Measurements from ENCODE around the gene KCNG2.

KCNG2 gene

DNA sequence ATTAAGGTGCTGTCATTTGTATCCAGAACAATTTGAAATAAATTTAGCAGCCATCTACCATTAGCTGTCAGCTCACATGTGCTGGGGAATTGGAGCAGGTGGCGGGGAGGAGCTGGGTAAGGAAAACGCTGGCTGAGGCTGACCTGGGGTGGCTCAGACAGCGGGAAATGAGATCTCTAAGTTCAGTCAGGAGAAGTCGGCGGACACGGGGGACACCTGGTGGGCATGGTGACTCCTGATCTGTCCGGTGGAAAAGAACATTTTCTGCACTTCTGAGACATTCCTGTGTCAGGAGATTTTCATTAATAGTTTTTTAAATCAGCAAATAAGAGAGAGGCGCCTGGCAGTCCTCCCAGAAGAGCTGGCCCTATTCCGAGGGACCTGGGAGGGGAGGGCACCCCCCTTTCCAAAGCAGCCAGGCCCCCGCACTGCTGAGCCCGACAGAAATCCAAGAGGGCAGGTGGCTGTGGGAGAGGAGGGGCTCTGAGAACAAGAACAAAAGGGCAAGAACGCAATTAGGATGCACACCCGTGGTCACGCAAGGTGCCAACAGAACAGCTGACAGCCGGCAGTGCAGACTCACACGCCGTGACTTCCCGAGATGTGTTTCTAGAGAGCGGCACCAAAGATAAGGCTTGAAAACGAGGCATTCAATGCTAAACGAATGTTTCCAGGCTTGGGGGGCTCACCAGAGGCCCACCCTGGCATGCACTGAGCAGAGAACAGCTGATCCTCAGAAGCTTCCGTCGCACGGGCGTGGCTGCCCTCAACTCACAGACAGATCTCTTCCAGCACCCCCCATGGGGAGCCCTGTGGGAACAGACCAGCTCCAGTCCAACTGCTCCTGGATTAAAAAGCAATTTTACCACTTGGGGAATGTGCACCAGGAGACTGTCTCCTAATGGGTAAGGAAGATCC is 127.3 kb downstream of the KCNG2 start:
- DNase-seq (ENCODE audit: low read depth in 3 of 3): no peak

DNA sequence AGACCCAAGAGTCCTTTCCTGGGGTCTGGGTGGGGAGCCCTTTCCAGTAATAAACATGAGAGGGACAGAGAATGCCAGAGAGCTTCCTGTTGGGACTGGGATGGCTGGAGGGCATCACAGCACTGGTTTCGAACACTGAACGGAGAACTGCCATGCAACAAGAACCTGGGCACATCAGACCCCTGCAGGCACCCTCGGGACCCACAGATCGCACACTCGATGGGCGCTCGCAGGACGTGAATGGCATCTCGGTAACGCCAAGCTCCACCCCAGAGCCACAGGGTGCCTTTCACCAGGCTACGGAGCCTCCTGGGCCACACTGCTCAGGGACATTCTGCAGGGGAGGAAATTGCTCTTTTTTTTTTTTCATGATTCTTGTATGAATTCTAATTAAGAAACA is 128.6 kb downstream of the KCNG2 start:
- no peak for DNase-seq (ENCODE audit: low read depth in 3 of 3)

- DNase-seq (ENCODE audit: low read depth in 3 of 3): no peak
These were observed 129.2 kb downstream of the KCNG2 start for GRCh38 chr18:79926715-79927606.

DNA sequence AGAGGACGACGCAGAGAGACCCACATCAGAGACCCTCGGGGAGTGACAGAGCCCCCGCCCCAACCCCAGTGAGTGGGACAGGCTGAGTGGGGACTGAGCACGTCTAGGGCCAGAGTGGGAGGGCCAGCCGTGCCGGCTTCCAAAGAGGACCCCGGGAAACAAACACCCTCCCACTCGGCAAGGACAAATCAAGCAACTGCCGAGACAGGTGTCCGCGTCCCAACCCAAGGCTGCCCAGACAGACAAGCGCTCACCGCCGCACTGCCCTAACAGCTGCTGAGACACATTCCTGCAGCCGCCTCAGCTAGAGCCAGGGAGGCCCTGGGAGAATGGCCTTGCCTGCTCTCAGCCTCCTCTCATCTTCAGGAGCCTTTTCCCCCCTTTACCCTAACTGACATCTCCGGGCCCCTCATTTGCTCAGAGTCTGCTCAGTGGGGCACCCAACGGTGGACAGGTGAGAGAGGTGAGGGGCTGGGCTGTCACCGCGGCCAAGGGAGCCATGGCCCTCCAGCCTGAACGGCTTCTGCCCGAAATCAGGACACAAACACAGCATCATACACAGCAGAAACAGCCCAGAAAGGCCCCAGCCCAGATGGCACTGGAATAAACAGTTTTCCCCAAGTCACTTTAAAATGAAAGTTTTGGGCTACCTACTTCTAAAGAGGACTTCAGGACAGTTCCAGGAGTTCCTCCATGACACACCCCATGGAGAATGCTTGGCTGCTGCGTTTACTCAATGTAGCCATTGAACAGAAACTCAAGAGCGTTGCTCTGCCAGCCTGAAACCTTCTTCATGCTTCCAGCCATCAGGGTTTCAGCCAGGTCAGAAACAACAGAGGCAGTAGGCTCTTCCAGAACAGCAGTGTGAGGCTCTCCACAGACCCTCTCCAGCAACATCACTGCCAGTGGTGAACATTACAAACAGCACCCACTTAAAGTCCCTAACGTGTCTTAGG is 130.1 kb downstream of the KCNG2 start:
- no peak for DNase-seq (ENCODE audit: low read depth in 3 of 3)

- DNase-seq (ENCODE audit: low read depth in 3 of 3): no peak
These were observed 130.8 kb downstream of the KCNG2 start for GRCh38 chr18:79928563-79928960.

GRCh38 chr18:79930020-79930642 is 132.4 kb downstream of the KCNG2 start:
- no peak for DNase-seq (ENCODE audit: low read depth in 3 of 3)

DNA sequence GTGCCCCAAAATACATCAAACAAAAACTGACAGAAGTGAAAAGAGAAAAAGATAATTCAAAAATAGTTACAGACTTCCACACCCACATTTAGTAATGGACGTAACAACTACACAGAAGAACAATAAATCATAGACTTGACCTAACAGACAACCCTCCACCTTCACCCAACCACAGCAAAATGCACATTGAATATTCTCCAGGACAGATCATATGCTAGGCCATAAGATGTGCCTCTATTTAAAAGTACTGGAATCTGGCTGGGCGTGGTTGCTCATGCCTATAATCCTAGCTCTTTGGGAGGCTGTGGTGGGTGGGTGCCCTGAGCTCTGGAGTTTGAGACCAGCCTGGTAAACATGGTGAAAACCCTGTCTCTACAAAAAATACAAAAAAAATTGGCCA is 133.7 kb downstream of the KCNG2 start:
- no peak for DNase-seq (ENCODE audit: low read depth in 3 of 3)

DNA sequence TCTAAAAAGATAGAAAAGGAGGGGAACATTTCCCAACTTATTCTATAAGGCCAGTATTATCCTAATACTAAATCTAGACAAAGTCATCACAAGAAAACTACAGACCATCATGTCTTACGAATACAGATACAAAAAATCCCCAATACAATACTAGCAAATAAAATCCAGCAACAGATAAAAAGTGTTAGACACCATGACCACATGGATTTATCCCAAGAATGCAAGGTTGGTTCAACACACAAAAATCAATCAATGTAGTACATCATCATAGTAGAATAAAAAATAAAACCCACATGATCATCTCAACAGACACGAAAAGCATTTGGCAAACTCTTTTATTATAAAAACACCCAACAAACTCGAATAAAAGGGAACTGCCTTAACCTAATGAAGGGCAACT is 135.2 kb downstream of the KCNG2 start:
- no peak for DNase-seq (ENCODE audit: low read depth in 3 of 3)

DNA sequence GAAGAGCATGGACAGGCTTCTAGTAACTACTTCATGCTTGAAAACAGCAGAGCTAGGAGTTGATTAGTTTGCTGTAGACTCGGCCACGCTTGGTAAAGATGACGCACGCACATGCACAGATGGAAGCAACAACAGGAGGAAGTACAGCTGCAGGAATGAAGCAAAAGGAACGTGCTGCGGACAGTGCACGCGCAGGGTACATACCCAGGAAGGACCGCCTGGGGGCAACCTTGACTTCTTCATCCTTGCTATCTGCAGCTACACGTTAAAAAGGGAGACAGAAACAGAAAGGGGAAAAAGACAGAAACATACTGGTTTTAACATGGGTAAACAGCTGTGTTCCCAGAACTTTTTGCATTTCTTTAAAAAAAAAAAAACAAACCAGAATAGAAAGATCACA is 136.0 kb downstream of the KCNG2 start:
- no peak for DNase-seq (ENCODE audit: low read depth in 3 of 3)

DNA sequence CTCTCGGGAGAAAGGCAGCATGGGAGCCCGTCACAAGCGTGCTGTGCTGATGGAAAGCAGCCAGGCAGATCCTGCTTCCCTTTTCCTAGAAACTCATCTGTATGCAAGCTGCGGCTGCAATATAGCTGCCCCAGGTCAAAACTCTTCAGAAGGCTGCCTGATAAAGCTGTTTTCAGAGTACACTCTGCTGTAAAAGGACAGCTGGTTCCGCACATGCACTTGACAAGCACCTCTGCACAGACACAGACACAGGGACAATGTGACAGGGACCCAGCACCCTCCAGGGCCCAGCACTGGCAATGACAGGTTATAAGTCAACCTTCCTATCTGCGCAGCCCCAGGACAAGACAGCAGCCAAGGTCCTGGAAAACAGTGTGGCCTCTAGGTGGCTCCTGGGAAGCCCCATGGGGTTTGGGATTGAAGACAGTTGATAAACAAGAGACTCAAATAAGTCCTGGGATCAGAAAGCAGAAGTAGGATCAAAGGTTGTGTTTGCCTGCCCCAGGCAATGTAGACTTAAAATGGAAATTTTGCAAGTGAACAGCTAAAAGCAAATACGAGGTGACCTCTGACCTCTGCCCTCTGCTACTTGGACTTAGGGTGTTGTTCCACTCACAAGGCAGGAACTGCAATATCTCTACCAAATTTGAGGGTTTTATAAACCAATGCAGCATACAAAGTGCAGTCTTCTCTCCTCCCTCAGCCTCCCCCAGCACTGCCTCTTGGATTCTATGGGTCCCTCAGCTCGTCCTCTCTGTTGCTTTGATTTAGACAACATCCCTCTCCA is 136.8 kb downstream of the KCNG2 start:
- DNase-seq (ENCODE audit: low read depth in 3 of 3): no peak

GRCh38 chr18:79935098-79935480 is 137.4 kb downstream of the KCNG2 start:
- DNase-seq (ENCODE audit: low read depth in 3 of 3): no peak

DNA sequence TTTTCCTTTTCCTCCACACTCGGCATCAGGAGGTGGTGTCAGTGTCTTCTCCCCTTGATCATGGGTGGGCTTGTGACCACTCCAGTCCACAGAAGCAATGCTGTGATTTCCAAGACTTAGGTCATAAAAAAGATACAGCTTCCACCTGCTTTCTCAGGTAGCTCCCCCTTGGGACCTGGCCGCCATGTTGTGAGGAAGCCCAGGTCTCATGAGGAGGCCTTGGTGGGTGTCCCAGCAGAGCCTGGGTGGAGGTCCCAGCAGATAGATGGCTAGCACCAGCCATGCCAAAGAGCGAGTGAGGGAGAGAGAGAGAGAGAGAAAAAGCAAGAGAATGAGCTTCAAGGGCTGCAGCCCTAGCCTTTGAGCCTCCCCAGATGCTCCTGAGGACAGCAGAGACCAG is 137.8 kb downstream of the KCNG2 start:
- DNase-seq (ENCODE audit: low read depth in 3 of 3): no peak

- DNase-seq (ENCODE audit: low read depth in 3 of 3): no peak
These were observed 138.2 kb downstream of the KCNG2 start for GRCh38 chr18:79935925-79936324.

DNA sequence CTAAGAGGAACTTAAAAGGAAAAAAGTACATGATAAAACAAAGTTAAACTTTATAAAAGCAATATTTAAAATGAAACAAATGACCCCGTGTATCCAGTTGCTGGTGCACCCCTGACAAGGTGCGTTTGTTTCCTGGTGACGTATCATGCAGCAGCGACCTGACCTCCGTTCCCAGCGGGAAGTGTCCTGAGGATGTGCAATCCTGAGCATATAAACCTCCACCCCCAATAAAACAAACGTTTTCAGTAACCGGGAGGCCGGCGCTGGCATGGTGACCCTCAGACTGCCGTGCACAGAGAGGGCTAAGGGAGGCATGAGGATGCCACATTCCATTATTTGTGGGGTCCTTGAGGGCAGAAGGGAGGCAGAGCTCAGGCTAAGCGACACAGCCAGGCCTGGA is 138.9 kb downstream of the KCNG2 start:
- DNase-seq (ENCODE audit: low read depth in 3 of 3): no peak

DNA sequence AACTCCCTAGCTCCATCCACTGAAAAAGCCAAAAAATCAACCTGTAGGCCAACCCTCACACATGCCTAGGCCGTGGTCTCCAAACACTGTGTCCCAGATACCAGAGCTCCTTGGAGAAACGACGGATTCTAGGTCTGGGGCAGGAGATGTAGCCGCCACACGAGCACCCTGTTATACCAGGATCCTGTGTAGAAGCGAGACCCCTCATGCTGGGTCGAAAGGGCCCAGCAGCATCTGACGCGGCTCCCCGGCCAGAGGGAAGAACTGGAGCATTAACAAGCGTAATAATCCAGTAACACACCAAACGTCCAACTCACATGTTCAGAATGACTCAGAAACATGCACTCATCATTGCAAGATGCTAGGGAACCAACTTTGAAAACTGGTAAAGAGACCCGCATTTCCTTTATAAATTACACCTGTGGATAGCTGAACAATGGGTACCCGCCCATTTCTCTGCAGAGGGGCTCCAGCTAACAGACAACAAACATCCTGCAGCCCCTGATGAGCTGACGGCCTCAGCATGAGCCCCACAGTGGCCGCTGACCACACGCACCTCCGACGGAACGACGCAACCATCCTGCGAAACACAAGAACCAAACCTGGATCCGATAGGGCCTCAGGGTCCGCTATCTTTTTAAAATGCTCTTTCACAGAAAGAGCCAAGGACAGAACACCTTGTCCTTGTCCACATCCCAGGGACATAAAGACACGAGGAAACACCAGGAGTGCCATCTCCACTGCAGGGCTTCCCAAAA is 139.5 kb downstream of the KCNG2 start:
- no peak for DNase-seq (ENCODE audit: low read depth in 3 of 3)

DNA sequence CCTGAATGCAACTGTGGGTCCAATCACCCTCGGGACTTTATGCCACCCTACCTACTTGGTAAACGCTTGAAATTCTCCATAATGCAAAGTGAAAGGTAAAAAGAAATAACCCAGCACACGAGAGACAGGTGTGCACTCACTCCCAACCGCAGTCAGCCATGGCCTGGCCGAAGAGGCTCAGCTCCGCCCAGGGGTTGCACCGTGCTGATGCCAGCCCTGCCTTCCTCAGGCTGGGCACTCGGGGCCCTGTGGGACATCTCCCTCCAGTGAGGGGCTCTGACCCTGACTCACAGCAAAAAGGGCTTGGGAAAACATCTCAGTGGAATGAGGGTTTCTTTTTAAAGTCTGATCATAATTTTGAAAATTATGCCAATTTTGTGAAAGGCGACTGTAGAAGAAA is 140.5 kb downstream of the KCNG2 start:
- no peak for DNase-seq (ENCODE audit: low read depth in 3 of 3)

DNA sequence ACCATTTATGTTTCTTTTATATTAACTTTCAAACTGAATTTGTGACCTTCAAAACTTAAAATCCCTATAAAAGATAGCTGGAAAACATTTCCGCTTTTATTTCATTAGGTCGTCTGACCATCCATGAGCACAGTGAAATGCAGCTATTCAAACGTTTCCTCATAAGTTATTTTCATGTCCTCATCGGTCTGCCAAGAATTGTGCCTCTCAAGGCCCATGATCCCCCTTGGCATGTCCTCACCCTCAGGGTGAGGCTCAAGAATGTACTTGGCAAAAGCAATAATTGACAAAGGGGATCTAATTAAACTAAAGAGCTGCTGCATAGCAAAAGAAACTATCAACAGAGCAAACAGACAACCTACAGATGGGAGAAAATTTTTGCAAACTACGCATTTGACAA is 141.4 kb downstream of the KCNG2 start:
- no peak for DNase-seq (ENCODE audit: low read depth in 3 of 3)

DNA sequence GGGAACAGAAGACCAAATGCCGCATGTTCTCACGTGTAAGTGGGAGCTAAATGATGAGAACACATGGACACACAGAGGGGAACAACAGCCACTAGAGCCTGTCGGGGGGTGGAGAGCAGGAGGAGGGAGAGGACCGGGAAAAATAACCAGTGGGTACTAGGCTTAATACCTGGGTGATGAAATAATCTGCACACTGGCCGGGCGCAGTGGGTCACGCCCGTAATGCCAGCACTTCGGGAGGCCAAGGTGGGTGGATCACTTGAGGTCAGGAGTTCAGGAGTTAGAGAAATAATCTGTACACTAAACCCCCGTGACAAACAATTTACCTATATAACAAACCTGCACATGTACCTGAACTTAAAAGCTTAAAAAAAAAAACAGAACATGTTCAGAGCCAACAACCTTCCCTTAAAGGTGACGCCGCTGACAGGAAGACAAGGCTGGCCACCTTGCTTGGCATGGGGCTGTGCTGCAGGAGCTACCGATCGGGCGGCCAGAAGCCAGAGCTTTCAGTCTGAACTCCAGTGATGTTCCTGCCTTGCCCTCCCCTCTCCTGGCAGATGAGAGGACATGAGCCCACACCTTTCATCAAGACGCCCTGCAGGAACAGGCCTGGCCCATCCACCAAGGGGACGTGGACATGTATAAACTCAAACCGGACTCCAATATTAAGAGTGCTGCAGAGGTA is 142.5 kb downstream of the KCNG2 start:
- no peak for DNase-seq (ENCODE audit: low read depth in 3 of 3)

DNA sequence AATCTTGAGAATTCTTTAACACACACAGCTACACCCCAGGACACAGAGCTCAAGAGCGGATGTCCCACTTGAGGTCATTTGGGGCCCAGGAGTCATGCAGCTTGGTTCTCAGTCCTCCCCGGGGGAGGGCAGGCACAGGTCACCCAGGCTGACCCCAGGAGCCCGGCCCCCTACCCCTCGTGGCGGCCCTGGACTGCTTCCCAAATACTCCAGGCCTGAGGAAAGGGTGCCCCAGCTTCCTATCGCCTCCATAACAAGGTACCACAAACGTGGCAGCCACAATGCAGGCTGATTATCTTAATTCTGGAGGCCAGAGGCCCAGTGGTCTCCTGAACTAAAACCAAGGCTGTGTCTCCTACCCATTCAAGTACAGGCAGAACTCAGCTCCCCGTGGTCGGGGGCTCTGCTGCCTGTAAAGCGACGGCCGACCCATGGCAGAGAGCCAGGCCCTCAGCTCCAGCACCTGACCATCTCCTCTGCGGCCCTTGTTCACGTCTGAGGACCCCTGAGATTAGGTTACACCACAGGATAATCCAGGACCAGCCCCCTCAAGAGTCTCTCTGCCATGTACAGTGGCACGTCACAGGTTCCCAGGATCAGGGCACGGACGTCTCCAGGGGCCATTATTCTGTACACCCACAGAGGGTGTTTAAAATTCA is 143.2 kb downstream of the KCNG2 start:
- no peak for DNase-seq (ENCODE audit: low read depth in 3 of 3)
